Activated CD4-positive, alpha-beta memory T cell treated with anti-CD3 and anti-CD28 coated beads, Interleukin-2, amount 10 ng/mL, durations not matched to agents 7 days and 5 days (primary cell): ENCODE data around the gene SLC1A3. TPM values are rescaled to one million over a fixed set of nuclear protein-coding genes. Genes with fewer than 3 reads are reported as not detected.
A peak's percentile ranks its signal among the peaks of the same experiment; 100 is the strongest.

ENCODE experiments used
- CTCF ChIA-PET: fragments of 350-600 bp; sonication (Branson Sonifier 250); formaldehyde crosslinking; loops from one replicate; lab custom pipeline; 2021; ENCODE audit warnings: antibody characterized with exemption, inconsistent platforms; lab: Charles Lee
- POLR2A ChIA-PET: fragments of 350-600 bp; sonication (Branson Sonifier 250); formaldehyde crosslinking; loops from one replicate; lab custom pipeline; 2021; ENCODE audit warnings: antibody characterized with exemption; lab: Charles Lee
- DNase-seq: peaks from one replicate; pipeline ENCODE4 v3.0.0-alpha.2; 2020
- H3K27ac Mint-ChIP-seq: one replicate; pipeline ENCODE4 v1.8.0; 2021; ENCODE audit warnings: mild to moderate bottlenecking, mixed read lengths
- H3K27me3 Mint-ChIP-seq: one replicate; pipeline ENCODE4 v1.8.0; 2021; ENCODE audit warnings: mixed read lengths
- H3K36me3 Mint-ChIP-seq: one replicate; pipeline ENCODE4 v1.8.0; 2021; ENCODE audit warnings: low read depth, mixed read lengths
- H3K4me1 Mint-ChIP-seq: one replicate; pipeline ENCODE4 v1.8.0; 2021; ENCODE audit warnings: mixed read lengths
- H3K4me3 Mint-ChIP-seq: one replicate; pipeline ENCODE4 v1.8.0; 2021; ENCODE audit warnings: mild to moderate bottlenecking, mixed read lengths
- H3K9me3 Mint-ChIP-seq: one replicate; pipeline ENCODE4 v1.8.0; 2021; ENCODE audit warnings: mixed read lengths
- total RNA-seq, 2 experiments: library from RNA; stranded (reverse); gene quantifications; one replicate each; pipeline ENCODE4 v1.2.3, GENCODE V29; 2021

The SLC1A3 gene
- total RNA-seq, 2 experiments from 2014 or later: not detected

- ChIA-PET POLR2A (no interaction called here), CTCF (no interaction called here)
- peaks cover 2% of the 10 kb centered on the region for H3K27me3 Mint-ChIP-seq
- H3K4me3 Mint-ChIP-seq: no peak overlapping the region
- DNase-seq: no peak
- H3K9me3 Mint-ChIP-seq: no peaks in the 10 kb centered on the region
- no peak overlapping the region for H3K27ac Mint-ChIP-seq
- H3K4me1 Mint-ChIP-seq: no peaks in the 10 kb centered on the region
- no peaks in the 10 kb centered on the region for H3K36me3 Mint-ChIP-seq
Observed at GRCh38 chr5:36713541-36713940, 107.1 kb downstream of the SLC1A3 start.

DNA sequence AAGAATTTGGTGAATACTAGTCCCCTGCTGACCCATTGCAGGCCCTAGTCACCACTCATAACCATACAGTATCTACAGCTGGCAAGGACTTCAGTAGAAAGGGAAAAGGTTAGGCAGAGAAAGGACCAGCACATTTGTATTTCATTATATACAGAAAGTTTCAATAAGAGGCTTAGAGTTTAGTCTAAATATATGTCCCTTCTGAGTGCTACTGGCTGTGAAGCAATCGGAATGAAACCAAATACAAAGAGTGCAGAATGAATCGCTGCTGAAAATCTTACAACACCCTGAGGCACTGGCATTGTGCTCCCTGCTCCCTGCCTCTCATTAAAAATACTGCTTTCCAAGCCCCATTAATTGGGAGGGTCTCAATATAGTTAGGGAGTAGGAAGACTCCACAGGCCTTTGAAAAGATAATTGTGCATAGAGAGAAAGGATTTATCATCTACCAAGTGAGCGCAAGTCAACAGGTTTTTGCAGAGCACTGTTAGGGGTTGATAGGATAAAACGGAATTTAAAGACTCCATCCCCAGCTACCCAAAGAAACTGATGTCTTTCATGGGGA lies 110.8 kb downstream of the SLC1A3 start:
- CTCF ChIA-PET: no interaction called here
- Mint-ChIP-seq H3K9me3 (no peaks in the 10 kb centered on the region), H3K27ac (no peak overlapping the region), H3K4me1 (no peaks in the 10 kb centered on the region), H3K36me3 (no peaks in the 10 kb centered on the region), H3K4me3 (no peak overlapping the region), H3K27me3 (peaks cover 4% of the 10 kb centered on the region)
- no peak for DNase-seq
- POLR2A ChIA-PET: interaction anchor here (0.6 kb wide), 1 partner anchor 1100 kb away, joined by 3 read pairs; the partner anchor contains the start of gene SPEF2

DNA sequence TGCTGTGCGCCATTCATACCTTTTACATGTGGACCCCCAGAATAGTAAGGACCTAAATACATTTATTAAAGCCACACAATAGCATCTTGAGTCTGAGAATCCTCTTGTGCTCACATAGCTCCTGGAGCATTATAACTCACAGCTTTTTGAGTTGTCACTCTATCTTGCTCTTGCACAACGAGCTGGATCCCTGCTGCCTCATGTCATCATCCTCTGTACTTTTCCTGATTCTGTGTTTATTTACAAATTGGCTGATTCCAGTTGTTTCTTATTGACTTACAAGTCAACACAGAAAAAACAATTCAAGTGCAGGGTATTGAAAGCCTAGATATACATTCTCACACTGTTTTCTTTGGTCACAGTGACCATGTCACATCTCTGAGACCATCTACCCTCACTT lies 112.9 kb downstream of the SLC1A3 start:
- Mint-ChIP-seq H3K27ac (no peak overlapping the region), H3K27me3 (peaks cover 4% of the 10 kb centered on the region)

GRCh38 chr5:36720688-36721087 lies 114.3 kb downstream of the SLC1A3 start:
- peaks cover 4% of the 10 kb centered on the region for H3K27me3 Mint-ChIP-seq
- no peak overlapping the region for H3K27ac Mint-ChIP-seq
- DNase-seq: no peak
- no peak overlapping the region for H3K4me3 Mint-ChIP-seq
- POLR2A ChIA-PET: no interaction called here
- peaks cover 6% of the 10 kb centered on the region for H3K4me1 Mint-ChIP-seq
- CTCF ChIA-PET: interaction anchor here (0.9 to 1.2 kb wide), 2 partner anchors 10 to 19 kb away, joined by 4 read pairs; no protein-coding TSS in a partner anchor
- no peaks in the 10 kb centered on the region for H3K9me3 Mint-ChIP-seq
- H3K36me3 Mint-ChIP-seq: no peaks in the 10 kb centered on the region

More for the DNA sequence above, 112.9 kb downstream of the SLC1A3 start:
- H3K4me1 Mint-ChIP-seq: peaks cover 6% of the 10 kb centered on the region
- H3K36me3 Mint-ChIP-seq: no peaks in the 10 kb centered on the region
- no peak for DNase-seq
- no peak overlapping the region for H3K4me3 Mint-ChIP-seq
- POLR2A ChIA-PET: no interaction called here
- CTCF ChIA-PET: interaction anchor here (1.1 kb wide), 1 partner anchor 23 kb away, joined by 3 read pairs; no protein-coding TSS in a partner anchor
- no peaks in the 10 kb centered on the region for H3K9me3 Mint-ChIP-seq

DNA sequence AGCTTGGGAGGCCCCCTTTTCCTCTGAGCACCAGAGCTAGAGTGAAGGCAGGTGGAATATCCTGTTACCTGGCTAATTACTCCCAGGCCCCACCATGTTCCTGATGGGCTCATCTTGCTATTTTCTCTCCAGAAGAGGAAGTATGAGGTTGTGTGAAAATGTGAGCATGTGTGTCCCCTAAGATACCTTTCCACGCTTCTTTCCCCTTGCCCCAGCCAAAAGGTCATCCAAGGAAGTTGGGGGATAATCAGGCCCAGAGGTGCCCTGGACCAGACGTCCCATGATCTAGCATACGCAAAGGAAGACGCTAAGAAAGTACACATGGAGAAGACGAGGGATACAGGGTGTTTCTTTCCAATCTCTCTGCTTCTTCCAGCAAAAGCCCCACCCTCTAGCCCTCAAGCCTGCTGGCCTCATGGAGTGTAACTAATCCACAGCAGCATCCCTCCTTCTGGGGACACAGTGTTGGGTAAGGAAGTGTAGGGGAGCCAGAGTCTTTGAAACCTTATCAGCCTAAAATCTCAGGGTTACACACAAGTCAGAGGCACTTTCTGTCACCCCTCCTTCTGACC lies 115.3 kb downstream of the SLC1A3 start:
- DNase-seq: no peak
- no peak overlapping the region for H3K4me3 Mint-ChIP-seq

DNA sequence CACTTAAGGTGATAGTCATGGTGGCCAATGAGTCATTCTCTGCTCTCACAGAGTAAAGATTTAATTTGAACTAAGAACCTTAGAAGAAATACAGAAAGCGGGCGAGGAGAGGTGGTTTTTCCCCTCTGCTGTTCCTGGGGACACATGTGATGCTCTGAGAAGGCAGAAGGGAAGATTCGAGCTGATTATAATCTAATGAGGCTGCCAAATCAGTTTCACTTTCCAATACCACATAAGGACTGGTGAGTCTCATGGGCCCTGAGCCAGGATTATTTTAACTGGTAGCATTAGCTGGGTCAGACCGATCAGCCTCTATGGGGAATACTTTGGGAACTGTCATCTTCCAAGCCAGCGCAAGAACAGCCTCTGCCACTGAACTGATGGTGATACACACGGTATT lies 116.5 kb downstream of the SLC1A3 start:
- no peaks in the 10 kb centered on the region for H3K36me3 Mint-ChIP-seq
- DNase-seq: no peak
- H3K27me3 Mint-ChIP-seq: peaks cover 6% of the 10 kb centered on the region
- H3K4me1 Mint-ChIP-seq: peaks cover 6% of the 10 kb centered on the region
- no peak overlapping the region for H3K27ac Mint-ChIP-seq
- H3K9me3 Mint-ChIP-seq: no peaks in the 10 kb centered on the region
- H3K4me3 Mint-ChIP-seq: no peak overlapping the region
- ChIA-PET POLR2A (no interaction called here), CTCF (interaction anchor here (0.8 to 0.9 kb wide), 2 partner anchors 8 to 148 kb away, joined by 3 read pairs; no protein-coding TSS in a partner anchor)

More for the DNA sequence above, 115.3 kb downstream of the SLC1A3 start:
- H3K27me3 Mint-ChIP-seq: peaks cover 5% of the 10 kb centered on the region
- H3K4me1 Mint-ChIP-seq: peaks cover 6% of the 10 kb centered on the region
- POLR2A ChIA-PET: no interaction called here
- H3K27ac Mint-ChIP-seq: no peak overlapping the region
- no peaks in the 10 kb centered on the region for H3K9me3 Mint-ChIP-seq
- no peaks in the 10 kb centered on the region for H3K36me3 Mint-ChIP-seq
- CTCF ChIA-PET: no interaction called here

DNA sequence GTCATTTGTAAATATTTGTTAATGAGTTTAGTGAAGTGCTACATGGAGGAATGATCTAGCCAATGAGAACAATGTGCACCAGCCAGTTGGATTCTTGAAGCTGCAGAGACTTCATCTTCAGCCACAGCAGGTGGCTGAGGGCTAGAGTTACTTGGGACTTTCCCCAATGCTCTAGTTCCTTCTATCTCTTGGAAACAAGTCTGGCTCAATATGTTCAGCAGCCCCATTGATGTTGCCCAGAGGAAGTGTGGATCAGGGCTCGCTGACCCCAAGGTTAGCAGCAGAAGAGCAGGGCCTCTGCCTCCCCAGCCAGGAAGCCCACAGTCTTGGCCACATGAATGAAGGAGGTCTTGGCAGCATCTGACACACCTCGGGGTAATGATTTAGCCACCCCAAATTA lies 117.5 kb downstream of the SLC1A3 start:
- Mint-ChIP-seq H3K36me3 (no peaks in the 10 kb centered on the region), H3K27me3 (peaks cover 5% of the 10 kb centered on the region), H3K9me3 (no peaks in the 10 kb centered on the region), H3K4me3 (no peak overlapping the region), H3K27ac (no peak overlapping the region), H3K4me1 (peaks cover 6% of the 10 kb centered on the region)
- POLR2A ChIA-PET: interaction anchor here (0.9 kb wide), 1 partner anchor 152 kb away, joined by 3 read pairs; the partner anchor contains the start of gene NIPBL
- CTCF ChIA-PET: interaction anchor here (1.3 to 1.4 kb wide), 2 partner anchors 10 to 34 kb away, joined by 4 read pairs; no protein-coding TSS in a partner anchor
- no peak for DNase-seq

DNA sequence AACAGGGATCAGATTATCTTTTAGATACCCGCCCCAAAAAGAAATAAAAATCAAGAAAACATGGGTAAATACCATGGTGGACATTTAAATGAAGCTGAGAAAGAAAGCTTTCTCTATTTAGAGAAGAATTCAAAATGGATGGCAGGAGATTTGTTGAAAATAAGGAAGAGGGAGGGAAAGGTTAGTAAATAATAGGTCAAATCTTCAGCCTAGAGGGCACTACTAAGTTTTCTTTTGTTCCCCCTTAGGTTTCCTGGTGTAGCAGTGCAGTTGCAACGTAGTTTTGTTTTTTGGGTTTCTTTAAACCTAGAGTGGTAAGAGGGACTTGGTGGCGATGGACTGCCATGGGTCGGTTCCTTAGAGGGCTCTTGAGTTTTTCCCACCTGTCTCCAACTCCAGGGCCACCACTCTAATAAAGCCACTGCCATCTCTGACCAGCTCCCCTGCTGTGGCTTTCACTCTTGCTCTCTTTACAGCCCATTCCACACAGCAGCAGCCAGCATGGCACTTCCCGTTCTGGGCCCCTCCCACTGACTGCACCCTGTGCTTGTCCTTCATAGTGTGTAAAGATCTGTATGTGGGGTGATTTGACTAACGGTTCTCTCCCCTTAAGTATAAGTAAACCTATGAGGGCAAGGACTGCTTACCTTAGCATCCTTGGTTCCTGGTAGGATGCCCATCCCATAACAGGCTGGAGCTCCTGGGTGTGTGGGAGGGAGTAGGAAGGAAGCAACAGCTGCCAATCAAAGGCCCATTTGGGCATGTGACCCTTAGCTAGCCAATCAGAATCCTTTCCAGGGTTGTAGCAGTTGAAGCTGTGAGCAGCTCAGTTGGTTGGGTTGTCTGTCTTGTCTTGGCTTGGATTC lies 118.3 kb downstream of the SLC1A3 start:
- DNase-seq: peak; percentile 25
- Mint-ChIP-seq H3K4me3 (peak overlapping the region; percentile 60), H3K4me1 (peaks cover 6% of the 10 kb centered on the region), H3K27me3 (peaks cover 4% of the 10 kb centered on the region), H3K27ac (no peak overlapping the region), H3K36me3 (no peaks in the 10 kb centered on the region), H3K9me3 (no peaks in the 10 kb centered on the region)
- ChIA-PET POLR2A (interaction anchor here (0.9 kb wide), 1 partner anchor 152 kb away, joined by 3 read pairs; the partner anchor contains the start of gene NIPBL), CTCF (interaction anchor here (1.0 to 1.4 kb wide), 3 partner anchors 9 to 34 kb away, joined by 4 read pairs; no protein-coding TSS in a partner anchor)

- Mint-ChIP-seq H3K9me3 (no peaks in the 10 kb centered on the region), H3K27ac (no peak overlapping the region)
- POLR2A ChIA-PET: no interaction called here
Observed at GRCh38 chr5:36726317-36726716, 119.9 kb downstream of the SLC1A3 start.

DNA sequence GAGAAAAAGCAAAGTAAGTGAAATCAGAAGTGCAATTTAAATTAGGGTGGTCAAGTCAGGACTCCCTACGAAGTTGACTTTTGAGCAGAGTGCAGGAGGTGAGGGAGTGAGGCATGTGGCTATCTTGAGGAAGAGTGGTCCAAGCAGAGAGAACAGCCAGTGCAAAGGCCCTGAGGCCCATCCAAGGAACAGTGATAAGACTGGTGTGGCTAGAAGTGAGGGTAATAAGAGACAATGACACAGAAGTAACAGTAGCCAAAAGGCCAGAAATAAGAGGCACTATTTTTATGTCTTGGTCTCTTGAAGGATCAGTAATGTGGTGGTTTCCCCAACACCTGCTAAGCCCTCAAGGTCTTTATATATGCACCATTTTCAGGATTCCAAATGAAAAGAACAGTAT lies 120.4 kb downstream of the SLC1A3 start:
- peaks cover 6% of the 10 kb centered on the region for H3K4me1 Mint-ChIP-seq
- peaks cover 4% of the 10 kb centered on the region for H3K27me3 Mint-ChIP-seq
- H3K4me3 Mint-ChIP-seq: no peak overlapping the region
- H3K27ac Mint-ChIP-seq: no peak overlapping the region
- DNase-seq: no peak
- POLR2A ChIA-PET: no interaction called here
- CTCF ChIA-PET: interaction anchor here (1.0 kb wide), 1 partner anchor 278 kb away, joined by 3 read pairs; no protein-coding TSS in a partner anchor
- no peaks in the 10 kb centered on the region for H3K36me3 Mint-ChIP-seq
- H3K9me3 Mint-ChIP-seq: no peaks in the 10 kb centered on the region

More at GRCh38 chr5:36726317-36726716, 119.9 kb downstream of the SLC1A3 start:
- H3K36me3 Mint-ChIP-seq: no peaks in the 10 kb centered on the region
- H3K27me3 Mint-ChIP-seq: peaks cover 4% of the 10 kb centered on the region
- H3K4me3 Mint-ChIP-seq: no peak overlapping the region
- H3K4me1 Mint-ChIP-seq: peaks cover 6% of the 10 kb centered on the region
- no peak for DNase-seq
- CTCF ChIA-PET: no interaction called here

- ChIA-PET CTCF (interaction anchor here (0.7 to 2.9 kb wide), 8 partner anchors 11 to 1411 kb away, joined by 3 to 15 read pairs (median 4); partner anchors contain the start of gene NIPBL), POLR2A (interaction anchor here (0.9 kb wide), 1 partner anchor 147 kb away, joined by 4 read pairs; the partner anchor contains the start of gene NIPBL)
- Mint-ChIP-seq H3K27me3 (peaks cover 4% of the 10 kb centered on the region), H3K4me3 (no peak overlapping the region), H3K4me1 (peaks cover 2% of the 10 kb centered on the region), H3K36me3 (no peaks in the 10 kb centered on the region), H3K27ac (no peak overlapping the region), H3K9me3 (no peaks in the 10 kb centered on the region)
- DNase-seq: no peak
Observed at GRCh38 chr5:36728697-36729543, 122.5 kb downstream of the SLC1A3 start.
